Body of pancreas (tissue), 4 donors: ENCODE data around the gene NAA38. TPM values are rescaled to one million over a fixed set of nuclear protein-coding genes. Genes with fewer than 3 reads are reported as not detected.

Experiments used
- ATAC-seq: fragments of 150-250 bp; one replicate; pipeline ENCODE4 v1.9.1; 2016
- DNase-seq, 4 donors: peaks; one replicate each; pipeline ENCODE4 v3.0.0-alpha.2; 2019
- H3K27ac ChIP-seq, 4 donors: fragments of 200-600 bp; sonication (generic); 1 replicate in 3 of 4; 2 replicates in 1 of 4; pipeline versions ENCODE4 v1.5.1 to v1.6.1; 2016 to 2019; ENCODE audit warnings: mild to moderate bottlenecking in 1 of 4, mixed read lengths in 1 of 4, moderate library complexity in 1 of 4
- H3K27me3 ChIP-seq, 2 donors: fragments of 200-600 bp; sonication (generic); one replicate each; pipeline ENCODE4 v1.6.0; 2016; ENCODE audit warnings: mild to moderate bottlenecking in 1 of 2
- H3K36me3 ChIP-seq, 2 donors: fragments of 200-600 bp; sonication (generic); replicated peaks in 1 of 2; 2 replicates each; pipeline ENCODE4 v1.5.1; 2016; ENCODE audit warnings: low read depth in 2 of 2; ENCODE audit not compliant: insufficient read depth in 1 of 2
- H3K4me1 ChIP-seq: fragments of 200-600 bp; sonication (generic); one replicate; pipeline ENCODE4 v1.6.0; 2016
- H3K4me3 ChIP-seq, 2 donors: fragments of 200-600 bp; sonication (generic); 1 replicate in 1 of 2; 2 replicates in 1 of 2; pipeline ENCODE4 v1.5.1; 2016 to 2019
- H3K9me3 ChIP-seq, 3 donors: fragments of 200-600 bp; sonication (generic); 1 replicate in 2 of 3; 2 replicates in 1 of 3; pipeline ENCODE4 v1.5.1; 2016
- CTCF ChIP-seq, 7 experiments: fragments of 450-650 bp in 4 of 7; fragments of 200-600 bp in 3 of 7; sonication (generic) in 3 of 7; IDR thresholded peaks; one replicate each; pipeline ENCODE4 v1.5.1; 2016 to 2019; ENCODE audit warnings: antibody characterized with exemption in 7 of 7
- POLR2A ChIP-seq, 3 donors: fragments of 450-650 bp; IDR thresholded peaks; one replicate each; pipeline ENCODE4 v1.6.1; 2016; ENCODE audit warnings: antibody characterized with exemption in 3 of 3, mild to moderate bottlenecking in 2 of 3
- WGBS, 2 donors: methylation state at CpG; one replicate each; pipeline ENCODE4 v1.1.5; 2017; 5-methylcytosine and 5-hydroxymethylcytosine counted together
- intact Hi-C: fragments of 100-400 bp; cut with DNase I; formaldehyde crosslinking; loops from one replicate; pipeline ENCODE4 v1.15.1; 2023
- total RNA-seq, 2 donors: library from RNA; depleted of rRNA; stranded (reverse); fragments of >200 nt; gene quantifications; one replicate each; pipeline ENCODE4 v1.1.0, GENCODE V29; 2016

Gene NAA38
- total RNA-seq, 2 donors from 2014 or later: 25.7 to 50.1 TPM

GRCh38 chr17:7859028-7859427 is 1.7 kb upstream of the NAA38 start:
- Histone ChIP-seq H3K9me3 (no peaks in the 10 kb centered on the region), H3K36me3 (no peaks in the 10 kb centered on the region), H3K4me1 (peaks cover 34% of the 10 kb centered on the region), H3K27ac (peak overlapping the region in 2 of 4 donors; percentile 82 to 96), H3K4me3 (no peak overlapping the region), H3K27me3 (no peaks in the 10 kb centered on the region)
- 54 to 68% methylated on average over 8 of the region's 8 CpGs for WGBS, 2 donors
- intact Hi-C loops: loop anchor here (5.0 kb wide), 1 partner anchor 37 kb away; no protein-coding TSS in a partner anchor
- ATAC-seq (no peak), DNase-seq (no peak)
- no peak for TF ChIP-seq POLR2A (IDR thresholded peaks at IDR 0.05)
- no peak for TF ChIP-seq CTCF (IDR thresholded peaks at IDR 0.05)

GRCh38 chr17:7858522-7858810 is 1.1 kb upstream of the NAA38 start:
- Histone ChIP-seq H3K36me3 (no peaks in the 10 kb centered on the region), H3K27ac (peak overlapping the region; percentile 82 to 96 (median 94)), H3K9me3 (no peaks in the 10 kb centered on the region), H3K4me3 (peak overlapping the region in 1 of 2 donors; percentile 49), H3K4me1 (peaks cover 34% of the 10 kb centered on the region), H3K27me3 (no peaks in the 10 kb centered on the region)
- no peak for TF ChIP-seq POLR2A (IDR thresholded peaks at IDR 0.05)
- peak; percentile 24 to 64 (median 43) for TF ChIP-seq CTCF (IDR thresholded peaks at IDR 0.05)
- peak; percentile 11 for ATAC-seq
- intact Hi-C loops: loop anchor here (5.0 kb wide), 1 partner anchor 36 kb away; no protein-coding TSS in a partner anchor
- DNase-seq: peak; percentile 49 to 69 (median 63)
- 9 to 13% methylated on average over 7 to 20 of the region's 20 CpGs for WGBS, 2 donors

- H3K4me3 ChIP-seq: peak within 1 kb of the TSS; percentile 49
- TF ChIP-seq POLR2A (IDR thresholded peaks at IDR 0.05): peak in 2 of 3 donors; percentile 70 to 75
- peak in 2 of 7 experiments; percentile 3 to 14 for TF ChIP-seq CTCF (IDR thresholded peaks at IDR 0.05)
- intact Hi-C loops: loop anchor here (5.0 kb wide), 1 partner anchor 36 kb away; no protein-coding TSS in a partner anchor
- ATAC-seq (peak; percentile 69), DNase-seq (peak; percentile 90 to 96 (median 94))
- WGBS, 2 donors: 1 to 7% methylated on average over 19 to 48 of the region's 48 CpGs
- H3K36me3 ChIP-seq: no peaks in the 10 kb centered on the region
- H3K27me3 ChIP-seq: no peaks in the 10 kb centered on the region
- H3K9me3 ChIP-seq: no peaks in the 10 kb centered on the region
- H3K27ac ChIP-seq: peak within 1 kb of the TSS; percentile 82 to 96 (median 94)
- H3K4me1 ChIP-seq: peaks cover 34% of the 10 kb centered on the region
Measured at GRCh38 chr17:7857713-7858521, 558 bp upstream of the NAA38 start, which contains the start of gene CYB5D1. Gene CYB5D1, plus strand, starts transcription at chr17:7858003. Its CDS starts 132 bp downstream, at chr17:7858135.

- H3K9me3 ChIP-seq: no peaks in the 10 kb centered on the region
- no peaks in the 10 kb centered on the region for H3K36me3 ChIP-seq
- TF ChIP-seq CTCF (IDR thresholded peaks at IDR 0.05) (no peak), POLR2A (IDR thresholded peaks at IDR 0.05) (no peak)
- intact Hi-C loops: loop anchor here (5.0 kb wide), 1 partner anchor 34 kb away; no protein-coding TSS in a partner anchor
- H3K27me3 ChIP-seq: no peaks in the 10 kb centered on the region
- no peak for ATAC-seq
- peak overlapping the region; percentile 82 to 96 (median 94) for H3K27ac ChIP-seq
- peaks cover 44% of the 10 kb centered on the region for H3K4me1 ChIP-seq
- DNase-seq: peak in 3 of 4 donors; percentile 35 to 39 (median 36)
- WGBS, 2 donors: 25 to 27% methylated on average over 29 of the region's 29 CpGs
- peak overlapping the region; percentile 49 for H3K4me3 ChIP-seq
Measured at GRCh38 chr17:7856011-7856810, 1.1 kb downstream of the NAA38 start.
